Measurements from ENCODE around the gene DTNA.

Gene DTNA

DNA sequence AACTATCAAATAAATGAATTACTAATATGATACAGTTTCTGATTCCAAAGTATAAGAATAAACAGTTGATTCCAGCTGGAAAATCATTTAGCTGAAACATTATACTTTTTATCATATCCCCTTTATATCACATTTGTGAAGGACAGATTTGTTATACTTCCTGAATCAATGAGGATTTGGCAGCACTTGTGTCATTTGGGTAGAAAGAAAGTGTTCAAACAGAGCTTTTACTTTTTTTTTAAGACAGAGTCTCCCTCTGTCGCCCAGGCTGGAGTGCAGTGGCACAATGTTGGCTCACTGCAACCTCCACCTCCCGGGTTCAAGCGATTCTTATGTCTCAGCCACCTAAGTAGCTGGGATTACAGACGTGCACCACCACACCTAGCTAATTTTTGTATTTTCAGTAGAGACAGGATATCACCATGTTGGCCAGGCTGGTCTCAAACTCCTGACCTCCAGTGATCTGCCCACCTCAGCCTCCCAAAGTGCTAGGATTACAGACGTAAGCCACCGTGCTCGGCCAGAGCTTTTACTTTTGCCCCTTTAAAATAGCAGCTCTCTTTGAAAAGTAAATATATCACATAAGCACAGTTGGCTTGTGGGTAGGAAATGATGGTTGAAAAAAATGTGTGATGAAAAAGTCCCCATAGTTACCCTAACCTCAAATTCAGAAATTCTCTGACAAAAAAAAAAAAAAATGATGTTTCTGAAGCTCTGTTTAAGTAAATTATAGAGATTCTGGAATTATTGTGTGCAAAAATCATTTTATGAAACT lies 95.2 kb downstream of the DTNA start:
- no peak for FAIRE-seq

DNA sequence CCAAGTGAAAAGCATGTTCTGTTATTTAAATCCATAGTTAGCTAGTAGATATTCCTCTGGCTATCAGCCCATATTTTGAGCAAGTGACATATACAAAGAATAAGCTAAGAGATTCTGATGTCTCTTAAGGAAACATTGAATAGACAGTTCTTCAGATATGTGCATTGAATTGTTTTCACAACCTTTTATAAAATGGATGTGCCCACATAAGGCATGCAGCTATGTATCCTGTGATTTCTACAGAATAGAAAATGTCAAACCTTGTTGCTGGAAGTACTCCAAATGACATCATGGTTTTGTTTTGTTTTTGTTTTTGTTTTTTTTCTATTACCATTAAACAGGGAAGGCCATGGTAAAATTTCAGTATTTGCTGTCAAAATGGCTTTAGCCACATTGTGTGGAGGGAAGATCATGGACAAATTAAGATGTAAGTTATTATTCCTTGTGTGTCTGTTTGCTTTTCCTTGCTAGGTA lies 95.8 kb downstream of the DTNA start:
- DNase-seq (ENCODE audit: insufficient read length, low spot score) = no peak
- FAIRE-seq = no peak

More for the DNA sequence above, 95.2 kb downstream of the DTNA start:
- DNase-seq (ENCODE audit: insufficient read length, low spot score) = no peak

DNA sequence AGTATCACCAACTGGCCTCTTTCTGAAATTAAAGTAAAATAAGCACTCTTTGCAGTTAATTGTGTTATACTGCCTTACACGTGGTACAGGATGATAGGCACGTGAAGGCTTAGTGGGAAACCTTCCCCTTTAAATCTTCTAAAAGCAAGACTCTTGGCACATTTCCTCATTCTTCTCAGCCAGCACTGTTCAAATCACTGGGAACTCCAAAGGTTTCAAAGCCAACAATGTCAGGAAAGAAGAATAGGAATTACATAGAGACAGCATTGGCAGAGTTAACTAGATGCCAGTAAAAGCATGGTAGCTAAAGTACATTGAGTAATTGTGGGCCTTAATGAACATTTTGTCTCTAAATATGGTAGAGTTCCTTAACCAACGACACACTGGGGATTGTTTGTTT lies 96.4 kb downstream of the DTNA start:
- FAIRE-seq = no peak
- DNase-seq (ENCODE audit: insufficient read length, low spot score) = no peak

DNA sequence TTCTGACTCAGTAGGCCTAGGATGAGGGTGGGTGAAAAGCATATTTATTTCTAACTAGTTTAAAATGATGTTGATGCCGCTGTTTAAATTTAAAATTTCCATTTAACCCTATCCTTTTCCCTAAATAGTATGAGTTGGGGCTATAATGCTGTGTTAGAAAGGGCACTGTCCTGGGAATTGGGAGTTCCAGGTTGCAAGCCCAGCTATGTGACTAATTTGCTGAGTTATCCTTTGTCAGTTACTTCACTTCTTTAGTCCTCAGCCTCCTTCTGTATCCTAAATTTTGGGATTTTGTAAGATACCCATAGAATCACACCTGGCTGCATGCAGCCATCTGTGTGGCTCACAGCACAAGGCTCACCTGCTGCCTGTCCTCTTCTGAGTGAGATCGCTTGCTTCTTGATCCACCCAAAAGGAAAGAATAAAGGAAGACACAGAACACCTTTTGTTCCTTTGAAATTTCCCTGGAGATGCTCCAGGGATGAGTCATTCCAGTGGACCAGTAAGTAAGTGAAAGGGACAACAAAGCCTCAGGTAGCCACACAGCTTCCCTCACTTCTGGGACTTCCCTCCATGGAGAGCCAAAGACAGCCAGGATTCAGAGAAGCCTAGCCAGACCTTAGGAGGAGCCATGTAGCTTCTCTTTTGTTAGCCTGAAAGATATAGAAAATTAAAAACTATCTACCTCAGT lies 97.2 kb downstream of the DTNA start:
- DNase-seq (ENCODE audit: insufficient read length, low spot score) (no peak), FAIRE-seq (no peak)

DNA sequence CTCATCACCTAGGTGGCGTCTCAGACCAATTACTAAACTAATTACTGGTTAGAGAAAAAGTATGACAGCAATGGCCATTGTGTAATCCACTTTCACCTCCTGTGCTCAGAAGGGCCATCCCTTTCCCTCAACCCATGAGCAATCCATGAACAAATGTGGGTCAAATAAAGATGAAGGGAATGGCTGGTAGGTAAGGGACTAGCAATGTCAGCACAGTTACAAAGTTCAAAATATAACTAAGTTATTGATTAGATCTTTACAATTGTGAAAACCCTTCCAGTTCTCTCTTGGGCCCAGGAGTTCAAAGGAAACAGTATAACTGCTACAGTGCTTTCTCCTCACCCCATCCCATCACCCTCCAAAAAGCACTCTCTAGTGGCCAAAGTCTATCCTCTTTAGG lies 98.3 kb downstream of the DTNA start:
- FAIRE-seq = no peak
- DNase-seq (ENCODE audit: insufficient read length, low spot score) = no peak

DNA sequence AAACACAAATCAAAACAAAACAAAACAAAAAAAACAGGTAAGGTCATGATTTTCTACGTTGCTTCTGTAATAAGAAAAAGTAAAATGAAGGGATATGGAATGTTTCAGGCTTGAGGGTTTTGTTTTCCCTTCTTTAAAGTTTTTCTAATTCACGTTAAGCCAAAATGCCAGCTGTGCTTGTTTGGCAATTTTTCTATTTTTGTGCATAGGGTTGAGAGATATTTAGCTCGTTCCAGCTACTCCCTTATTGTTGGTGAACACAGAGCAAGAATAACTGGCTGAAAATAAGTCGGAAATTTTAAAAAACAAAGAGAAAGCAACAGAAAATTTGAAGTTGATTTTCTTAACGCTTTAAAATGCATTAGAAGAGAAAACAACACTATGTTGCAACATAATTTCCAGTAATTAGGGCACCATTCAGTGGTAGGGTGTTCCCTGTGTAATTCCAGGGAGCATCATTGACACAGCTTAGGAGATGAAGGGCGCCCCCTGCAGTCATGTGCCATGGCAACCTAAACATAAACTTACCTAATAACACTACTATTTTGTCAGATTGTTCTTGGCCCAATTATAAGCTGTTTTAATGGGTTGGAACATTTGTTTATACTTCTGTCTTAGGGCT lies 99.5 kb downstream of the DTNA start:
- DNase-seq (ENCODE audit: insufficient read length, low spot score) (no peak), FAIRE-seq (no peak)

DNA sequence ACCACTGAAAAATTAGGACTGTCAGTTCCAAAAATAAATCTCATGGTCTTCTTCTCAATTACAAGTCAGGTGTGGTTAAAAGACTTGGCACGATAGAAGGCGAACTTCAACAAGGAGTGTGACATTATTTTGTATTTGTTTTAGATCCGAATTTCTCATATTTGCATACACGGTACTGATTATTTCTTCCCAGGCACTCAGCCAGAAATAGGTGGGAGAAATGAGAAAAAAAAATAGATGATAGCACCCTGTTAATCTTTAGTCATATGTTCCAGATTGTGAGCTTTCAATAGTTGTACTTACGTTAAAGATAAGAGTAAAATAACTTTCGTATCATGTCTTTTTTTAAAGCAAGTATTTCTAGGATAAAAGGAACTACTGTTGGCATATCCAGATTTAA lies 106.1 kb downstream of the DTNA start:
- DNase-seq (ENCODE audit: insufficient read length, low spot score) (no peak), FAIRE-seq (no peak)

DNA sequence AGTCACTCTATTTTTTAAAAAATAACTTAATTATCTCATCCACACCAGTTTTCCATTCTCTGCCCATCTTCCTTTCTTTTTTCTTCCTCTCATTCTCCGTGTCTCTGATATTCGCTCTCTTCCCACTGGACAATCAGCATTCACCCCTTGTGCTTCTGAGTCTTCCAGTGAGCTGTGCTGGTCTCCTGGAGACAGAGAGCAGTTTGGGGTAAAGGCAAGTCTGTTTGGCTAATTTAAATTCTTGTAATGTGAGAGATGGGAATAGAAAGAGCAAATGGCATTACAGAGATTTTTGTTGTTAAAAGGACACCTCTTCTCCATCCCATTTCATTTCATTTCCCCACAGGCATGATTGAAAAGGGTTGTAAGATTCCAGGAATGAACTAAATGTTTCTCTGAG lies 107.5 kb downstream of the DTNA start:
- FAIRE-seq (no peak), DNase-seq (ENCODE audit: insufficient read length, low spot score) (no peak)

DNA sequence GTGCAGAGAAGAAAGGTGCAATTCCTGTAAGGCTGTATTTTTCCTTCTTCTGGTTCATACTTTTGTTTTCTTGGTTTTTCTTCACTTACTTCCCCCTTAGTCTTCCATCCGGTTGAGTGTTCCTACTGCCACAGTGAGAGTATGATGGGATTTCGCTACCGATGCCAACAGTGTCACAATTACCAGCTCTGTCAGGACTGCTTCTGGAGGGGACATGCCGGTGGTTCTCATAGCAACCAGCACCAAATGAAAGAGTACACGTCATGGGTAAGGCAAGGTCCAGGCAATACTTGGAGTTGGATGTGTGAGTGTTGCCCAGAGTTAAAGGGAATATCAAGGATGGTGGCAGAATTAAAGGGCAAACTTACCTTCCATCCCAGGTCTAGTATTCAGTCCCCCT lies 108.0 kb downstream of the DTNA start:
- DNase-seq (ENCODE audit: insufficient read length, low spot score) (no peak), FAIRE-seq (no peak)

DNA sequence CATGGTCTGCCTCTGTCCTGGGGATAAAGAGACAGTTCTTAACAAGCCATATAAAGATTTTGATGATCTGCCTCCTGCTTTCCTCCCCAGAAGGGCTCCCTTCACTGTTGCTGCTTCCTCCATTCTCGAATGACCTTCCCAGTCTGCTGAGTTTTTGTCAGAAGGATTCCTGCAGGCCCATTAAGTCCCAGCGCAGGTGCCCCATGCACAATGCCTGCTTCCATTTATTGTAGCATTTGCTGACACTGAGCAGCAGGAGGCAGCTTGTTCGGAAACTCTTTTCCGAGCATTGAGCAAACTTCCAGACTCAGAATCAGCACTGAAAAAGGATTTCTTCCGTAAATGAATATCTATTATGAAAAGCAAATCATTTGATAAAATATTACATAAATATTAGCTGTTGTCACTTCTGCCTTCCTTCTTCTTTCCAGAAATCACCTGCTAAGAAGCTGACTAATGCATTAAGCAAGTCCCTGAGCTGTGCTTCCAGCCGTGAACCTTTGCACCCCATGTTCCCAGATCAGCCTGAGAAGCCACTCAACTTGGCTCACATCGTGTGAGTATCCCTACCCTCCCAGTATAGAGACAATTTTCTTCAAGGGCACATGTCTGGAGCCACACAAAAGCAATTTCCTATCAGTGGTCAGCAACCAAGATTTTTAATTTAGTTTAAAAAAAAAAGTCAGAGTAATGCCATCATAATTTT lies 110.4 kb downstream of the DTNA start:
- DNase-seq (ENCODE audit: insufficient read length, low spot score) (no peak), FAIRE-seq (no peak)

DNA sequence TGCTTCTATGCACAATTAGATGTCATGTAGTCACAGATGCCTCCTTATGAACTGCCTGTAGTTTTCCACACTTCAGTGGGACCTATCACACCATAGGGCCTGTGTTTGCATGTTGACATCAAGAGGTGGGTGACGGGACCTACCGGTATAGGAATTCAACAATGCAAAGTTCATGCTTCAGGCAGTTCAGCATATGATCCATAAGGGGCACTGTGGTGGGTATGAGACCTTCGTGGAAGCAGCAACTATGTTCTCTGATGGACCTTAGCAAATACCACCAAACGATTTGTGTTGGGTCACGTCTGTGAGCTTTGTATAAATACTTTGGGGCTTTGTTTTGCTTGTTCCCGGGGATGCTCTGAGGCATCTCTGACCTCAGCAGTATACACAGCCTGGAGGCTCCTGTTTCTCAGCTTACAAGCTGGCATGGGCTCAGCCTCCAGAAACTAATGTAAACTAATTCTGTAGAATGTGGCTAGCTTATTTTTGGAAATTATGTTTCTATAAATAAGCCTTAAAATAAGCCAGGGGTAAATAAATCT lies 111.6 kb downstream of the DTNA start:
- FAIRE-seq (no peak), DNase-seq (ENCODE audit: insufficient read length, low spot score) (no peak)

DNA sequence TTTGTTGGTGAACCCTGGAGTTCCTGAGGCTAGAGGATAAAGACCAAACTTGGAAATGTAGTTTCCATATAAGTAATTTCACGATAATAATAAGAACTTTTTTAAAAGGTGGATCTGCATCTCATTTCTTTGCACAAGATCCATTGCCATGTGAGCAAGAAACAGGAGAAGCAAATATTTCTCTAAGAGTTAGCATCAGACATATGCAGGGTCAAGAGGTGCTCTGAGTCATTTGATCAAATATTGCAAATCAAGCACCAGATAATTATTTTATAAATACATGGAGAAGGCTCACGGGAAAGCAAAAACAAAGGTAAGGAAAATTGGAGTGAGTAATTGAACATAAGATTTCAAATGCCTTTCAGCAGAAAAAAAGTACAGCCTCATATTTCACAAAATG lies 118.0 kb downstream of the DTNA start:
- DNase-seq (ENCODE audit: insufficient read length, low spot score) (no peak), FAIRE-seq (no peak)

DNA sequence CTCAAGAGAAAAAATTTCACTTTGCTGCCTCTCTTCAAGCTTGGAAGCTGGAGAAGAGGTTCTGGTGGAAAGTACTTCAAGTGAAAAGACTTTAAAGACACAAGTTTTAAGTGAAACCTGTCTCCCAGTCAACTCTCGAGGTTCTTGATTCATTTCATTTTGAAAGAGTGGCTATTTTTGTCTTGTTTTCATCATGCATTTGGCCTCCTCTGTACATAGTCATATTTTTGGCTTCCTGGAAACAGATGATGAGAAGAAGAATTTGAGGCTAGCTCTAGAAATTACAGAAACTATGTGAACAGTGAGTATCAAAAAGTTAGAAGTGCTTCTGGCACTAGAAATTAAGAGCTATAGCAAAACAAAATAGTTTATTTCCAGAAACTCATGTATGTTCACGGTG lies 124.8 kb downstream of the DTNA start:
- DNase-seq (ENCODE audit: insufficient read length, low spot score) = no peak
- FAIRE-seq = no peak

DNA sequence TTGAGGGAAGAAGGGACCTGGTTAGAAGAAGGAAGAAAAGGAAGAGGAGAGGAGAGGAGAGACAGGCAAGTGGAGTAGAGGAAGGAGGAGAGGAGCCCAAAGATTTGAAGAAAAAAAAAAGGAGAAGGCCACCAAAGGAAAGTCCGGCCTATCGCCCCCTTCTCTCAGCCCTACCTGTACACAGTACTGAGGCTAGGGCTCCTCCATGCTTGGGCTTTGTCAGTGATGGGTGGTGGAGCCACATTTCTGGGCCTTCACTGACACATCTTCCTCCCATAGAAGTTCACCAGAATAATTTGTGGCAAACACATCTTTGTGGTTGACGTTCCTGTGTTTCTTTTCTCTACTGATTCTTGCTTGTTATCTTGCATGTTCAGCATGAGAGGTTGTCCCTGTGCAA lies 125.4 kb downstream of the DTNA start:
- FAIRE-seq (no peak), DNase-seq (ENCODE audit: insufficient read length, low spot score) (no peak)

DNA sequence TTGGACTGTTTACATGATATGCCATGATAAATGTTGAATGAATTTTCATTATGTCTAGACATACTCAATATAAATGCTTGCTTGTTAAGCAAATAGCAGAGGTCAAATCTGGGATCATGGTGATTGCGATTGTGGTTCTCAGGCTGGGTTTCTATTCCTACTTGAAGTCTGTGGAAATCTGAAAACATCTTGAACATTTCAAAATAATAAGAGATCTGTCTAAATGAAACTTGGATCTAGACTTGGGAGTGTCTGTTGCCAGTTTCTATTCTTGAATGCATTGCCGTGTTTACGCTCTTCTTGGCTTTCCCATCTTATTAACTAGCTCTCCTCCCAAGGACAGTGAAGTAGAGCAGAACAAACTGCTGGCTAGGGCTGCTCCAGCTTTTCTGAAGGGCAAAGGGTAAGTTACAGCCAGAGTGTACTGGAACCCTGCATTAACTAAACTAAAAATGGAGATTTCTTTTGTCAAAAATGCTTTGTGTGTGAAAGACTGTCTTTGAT lies 127.7 kb downstream of the DTNA start:
- DNase-seq (ENCODE audit: insufficient read length, low spot score) = no peak
- FAIRE-seq = no peak

DNA sequence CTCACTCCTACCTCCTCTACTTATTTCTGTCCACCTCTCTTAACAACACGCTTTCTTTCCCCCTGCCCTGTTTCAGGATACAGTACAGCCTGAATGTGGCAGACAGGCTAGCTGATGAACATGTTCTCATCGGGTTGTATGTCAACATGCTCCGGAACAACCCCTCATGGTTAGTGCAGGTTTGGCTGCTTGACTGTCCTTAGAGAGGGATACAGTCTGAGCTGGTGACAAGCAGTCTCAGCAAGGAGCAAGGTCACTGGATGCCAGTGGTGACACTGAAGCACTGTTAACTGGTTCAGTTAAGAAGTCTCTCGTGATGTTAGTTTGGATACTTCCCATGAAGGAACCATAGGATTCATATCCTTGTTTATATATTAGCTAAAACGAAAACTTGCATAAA lies 128.6 kb downstream of the DTNA start:
- FAIRE-seq = no peak
- no peak for DNase-seq (ENCODE audit: insufficient read length, low spot score)

DNA sequence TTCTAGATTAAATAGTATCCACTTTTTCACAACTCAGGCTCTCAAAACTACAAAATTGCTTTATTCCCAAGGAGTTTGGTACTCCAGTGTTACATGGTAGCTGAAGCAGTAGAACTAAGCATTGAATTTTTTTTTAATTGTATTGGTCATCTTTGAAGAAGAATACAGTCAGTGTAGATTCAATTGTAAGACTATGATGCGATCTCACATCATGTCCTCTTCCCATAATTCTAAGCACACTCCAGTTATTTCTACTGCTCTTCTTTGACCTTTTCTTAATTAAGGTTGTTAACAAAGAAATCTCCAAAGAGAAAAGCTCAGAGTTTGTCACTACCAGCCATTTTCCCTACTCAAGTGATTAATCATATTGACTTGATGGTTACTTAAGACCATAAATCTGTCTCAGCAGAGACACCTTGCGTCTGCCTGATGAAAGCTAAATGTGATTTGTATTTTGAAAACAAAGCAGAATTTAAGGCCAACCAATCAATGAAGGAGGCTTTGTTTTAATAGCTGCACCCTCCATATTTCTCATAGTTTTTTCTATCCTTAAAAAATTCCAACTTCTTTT lies 130.2 kb downstream of the DTNA start:
- no peak for FAIRE-seq

DNA sequence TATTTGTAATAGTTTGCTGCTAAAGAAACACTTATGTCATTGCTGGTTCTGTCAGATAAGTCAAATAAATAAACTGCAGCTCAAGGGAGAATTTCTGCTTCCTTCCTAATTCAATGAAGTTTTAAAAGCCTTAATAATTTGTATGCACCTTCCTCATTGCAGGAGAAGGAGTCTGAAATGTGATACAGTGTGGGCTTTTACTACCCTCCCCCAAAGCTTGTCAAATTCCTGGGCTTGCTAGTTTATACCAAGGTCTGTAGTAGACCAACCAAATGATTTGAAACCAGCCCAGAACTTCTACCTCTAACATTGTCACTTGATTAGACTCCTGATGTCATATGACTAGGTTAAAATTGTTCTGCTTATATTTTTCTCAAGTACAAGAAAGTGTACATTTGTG lies 131.8 kb downstream of the DTNA start:
- no peak for FAIRE-seq
- DNase-seq (ENCODE audit: insufficient read length, low spot score) = no peak

More for the DNA sequence above, 130.2 kb downstream of the DTNA start:
- DNase-seq (ENCODE audit: insufficient read length, low spot score) = no peak

DNA sequence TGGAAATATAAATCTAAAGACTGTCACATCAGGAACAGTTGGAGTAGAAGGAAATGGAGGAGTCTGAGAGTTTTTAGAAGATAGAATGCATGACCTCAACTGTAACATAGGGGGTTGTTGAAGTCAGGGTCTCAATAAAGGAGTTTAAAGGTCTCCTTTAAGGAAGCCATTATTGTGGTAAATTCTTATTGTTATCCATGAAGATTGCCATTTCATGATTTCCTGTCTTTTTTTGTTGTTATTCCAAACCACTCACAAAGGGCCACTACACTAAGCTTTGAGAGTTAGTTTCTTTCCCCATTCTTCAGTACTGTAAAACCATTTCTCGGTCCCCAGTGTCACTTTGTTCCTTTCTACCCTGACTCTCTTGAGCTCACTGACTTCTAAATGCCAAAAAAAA lies 134.0 kb downstream of the DTNA start:
- no peak for FAIRE-seq
- DNase-seq (ENCODE audit: insufficient read length, low spot score) = no peak

DNA sequence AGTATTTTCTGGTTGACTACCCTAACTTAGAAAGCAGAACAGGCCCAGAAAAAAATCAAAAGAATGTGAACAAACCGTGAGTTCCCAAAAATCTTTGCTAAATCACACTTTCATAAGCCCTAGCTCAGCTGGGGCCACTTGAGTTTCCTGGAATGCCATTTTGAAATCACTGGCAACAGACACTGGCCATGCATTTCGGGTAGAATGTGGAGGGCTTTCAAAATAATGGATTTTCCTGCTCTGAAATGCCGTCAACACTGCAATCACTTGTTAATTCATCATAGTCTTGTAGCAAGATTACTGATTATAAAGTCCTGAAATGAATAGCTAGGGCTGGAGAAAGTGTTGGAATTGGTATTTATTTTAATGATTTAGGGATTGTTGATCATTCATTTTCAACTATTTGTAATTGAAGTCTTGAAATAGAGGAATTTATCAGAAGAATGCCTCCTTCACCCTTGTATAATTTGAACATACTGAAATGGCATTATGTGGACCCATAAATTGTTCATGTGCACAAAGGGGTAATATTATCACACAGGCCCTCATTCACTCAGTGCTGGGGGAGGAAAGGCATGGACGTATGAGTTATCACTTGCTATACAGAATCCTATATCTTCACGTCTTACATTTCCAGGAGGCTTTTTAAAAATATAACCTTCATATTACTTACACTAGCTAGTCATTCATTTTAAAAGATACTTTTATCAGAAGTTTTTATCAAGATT lies 134.8 kb downstream of the DTNA start:
- FAIRE-seq (no peak), DNase-seq (ENCODE audit: insufficient read length, low spot score) (no peak)
